Measurements from ENCODE around the gene FBXW11. TPM values are rescaled to one million over a fixed set of nuclear protein-coding genes. Genes with fewer than 3 reads are reported as not detected.
A peak's percentile ranks its signal among the peaks of the same experiment; 100 is the strongest.
"Not testable (repeated sequence)": the region's sequence is repeated elsewhere in the genome, so short reads cannot be mapped to it uniquely, and the experiment has no call there.

FBXW11 gene
- total and polyA plus RNA-seq, 12 donors = 6.8 to 89.0 (median 60.3) TPM

GRCh38 chr5:171945476-171945875, 61.0 kb downstream of the FBXW11 start:
- 83 to 96% (median 94%) methylated on average over 4 of the region's 4 CpGs for WGBS, 4 donors

DNA sequence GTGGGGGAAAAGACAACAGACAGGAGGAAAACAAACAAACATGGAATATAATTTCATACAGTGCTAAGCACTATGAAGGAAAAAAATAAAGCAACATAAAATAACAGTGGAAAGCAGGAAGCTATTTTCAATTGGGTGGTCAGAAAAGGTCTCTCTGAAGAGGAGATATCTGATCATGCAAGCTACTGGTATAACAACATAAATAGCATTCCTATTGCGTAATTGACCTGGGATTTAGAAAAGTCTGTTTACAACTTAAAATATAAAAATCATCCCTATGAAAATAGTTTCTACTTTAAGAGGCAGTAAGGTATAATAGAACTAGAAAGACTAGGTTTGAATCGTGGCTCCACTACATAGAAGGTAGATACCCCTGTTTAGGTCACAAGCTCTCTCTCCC, 61.4 kb downstream of the FBXW11 start:
- Histone ChIP-seq H3K9me3 (replicated peaks in 1 of 3) (no peaks in the 10 kb centered on the region), H3K4me3 (no peak overlapping the region), H3K27me3 (no peaks in the 10 kb centered on the region), H3K36me3 (replicated peaks in 1 of 2) (no peaks in the 10 kb centered on the region), H3K4me1 (replicated peaks in 1 of 2) (peaks cover 14 to 36% of the 10 kb centered on the region in 2 donors), H3K27ac (no peak overlapping the region)
- no peak for TF ChIP-seq CTCF (IDR thresholded peaks at IDR 0.05)
- TF ChIP-seq POLR2A (IDR thresholded peaks at IDR 0.05) = no peak
- intact Hi-C loops (cut with DNase I) = no loop called here
- 75 to 84% (median 80%) methylated on average over 2 of the region's 2 CpGs for WGBS, 4 donors
- DNase-seq = no peak

More at GRCh38 chr5:171945476-171945875, 61.0 kb downstream of the FBXW11 start:
- Histone ChIP-seq H3K4me3 (no peak overlapping the region), H3K36me3 (replicated peaks in 1 of 2) (no peaks in the 10 kb centered on the region), H3K4me1 (replicated peaks in 1 of 2) (peaks cover 11 to 32% of the 10 kb centered on the region in 2 donors), H3K9me3 (replicated peaks in 1 of 3) (no peaks in the 10 kb centered on the region), H3K27ac (no peak overlapping the region), H3K27me3 (no peaks in the 10 kb centered on the region)
- TF ChIP-seq CTCF (IDR thresholded peaks at IDR 0.05) = no peak
- no peak for TF ChIP-seq POLR2A (IDR thresholded peaks at IDR 0.05)
- intact Hi-C loops (cut with DNase I) = no loop called here
- DNase-seq = no peak

DNA sequence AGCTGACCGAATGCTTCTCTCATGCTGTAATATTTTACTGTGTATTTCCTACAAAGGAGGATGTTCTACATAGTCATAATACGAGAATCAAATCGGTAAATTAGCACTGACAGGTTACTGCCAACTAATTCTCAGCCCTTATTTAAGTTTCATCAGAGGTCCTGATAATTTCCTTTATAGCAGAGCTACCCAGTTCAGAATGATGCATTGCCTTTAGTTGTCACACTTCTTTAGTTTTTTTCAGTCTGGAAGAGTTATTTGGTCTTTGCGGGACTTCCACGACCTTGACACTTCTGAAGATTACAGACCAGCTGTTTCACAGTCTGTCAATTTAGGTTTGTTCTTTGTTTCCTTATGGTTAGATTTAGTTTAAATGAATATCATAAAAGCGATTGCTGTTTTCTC, 64.3 kb downstream of the FBXW11 start:
- peaks cover 14 to 32% of the 10 kb centered on the region in 2 donors for H3K4me1 ChIP-seq (replicated peaks in 1 of 2)
- WGBS, 4 donors = 47 to 60% (median 48%) methylated on average over 3 to 4 of the region's 6 CpGs

GRCh38 chr5:171941675-171942074, 64.8 kb downstream of the FBXW11 start:
- 79 to 86% (median 83%) methylated on average over 1 of the region's 1 CpG for WGBS, 4 donors
- H3K27ac ChIP-seq; intact Hi-C loops (cut with DNase I); H3K27me3 ChIP-seq; DNase-seq; H3K36me3 ChIP-seq (replicated peaks in 1 of 2); H3K4me3 ChIP-seq; H3K9me3 ChIP-seq (replicated peaks in 1 of 3): not testable (repeated sequence)
- H3K4me1 ChIP-seq (replicated peaks in 1 of 2) = peaks cover 14 to 32% of the 10 kb centered on the region in 2 donors

More for the DNA sequence above, 64.3 kb downstream of the FBXW11 start:
- H3K27me3 ChIP-seq; H3K36me3 ChIP-seq (replicated peaks in 1 of 2); H3K4me3 ChIP-seq; intact Hi-C loops (cut with DNase I); H3K9me3 ChIP-seq (replicated peaks in 1 of 3); DNase-seq; H3K27ac ChIP-seq: not testable (repeated sequence)

- WGBS, 4 donors = 21 to 38% (median 32%) methylated on average over 2 to 3 of the region's 5 CpGs
- not testable (repeated sequence) for H3K27ac ChIP-seq, H3K4me3 ChIP-seq
Measured at GRCh38 chr5:171941275-171941674, 65.2 kb downstream of the FBXW11 start.

GRCh38 chr5:171939951-171940350, 66.5 kb downstream of the FBXW11 start:
- peak overlapping the region in 2 of 5 donors; percentile 0 to 42 for H3K27ac ChIP-seq
- peaks cover 14 to 26% of the 10 kb centered on the region in 2 donors for H3K4me1 ChIP-seq (replicated peaks in 1 of 2)
- intact Hi-C loops (cut with DNase I) = no loop called here
- 92 to 99% (median 97%) methylated on average over 3 of the region's 3 CpGs for WGBS, 4 donors
- H3K9me3 ChIP-seq (replicated peaks in 1 of 3) = no peaks in the 10 kb centered on the region
- no peak for DNase-seq
- TF ChIP-seq CTCF (IDR thresholded peaks at IDR 0.05) (no peak), POLR2A (IDR thresholded peaks at IDR 0.05) (no peak)
- H3K27me3 ChIP-seq = no peaks in the 10 kb centered on the region
- no peak overlapping the region for H3K4me3 ChIP-seq
- no peaks in the 10 kb centered on the region for H3K36me3 ChIP-seq (replicated peaks in 1 of 2)

More at GRCh38 chr5:171941275-171941674, 65.2 kb downstream of the FBXW11 start:
- intact Hi-C loops (cut with DNase I); DNase-seq; H3K9me3 ChIP-seq (replicated peaks in 1 of 3); H3K36me3 ChIP-seq (replicated peaks in 1 of 2); H3K27me3 ChIP-seq: not testable (repeated sequence)
- H3K4me1 ChIP-seq (replicated peaks in 1 of 2) = peaks cover 14 to 32% of the 10 kb centered on the region in 2 donors

Measured in adrenal gland (tissue), 12 donors.